Astrocyte (in vitro differentiated cells and primary cell): ENCODE measurements around the gene CSGALNACT2. TPM values are rescaled to one million over a fixed set of nuclear protein-coding genes. Genes with fewer than 3 reads are reported as not detected.

Source experiments
- DNase-seq: peaks from one replicate; pipeline ENCODE4 v3.0.0-alpha.2; 2010; ENCODE audit warnings: low read depth
- FAIRE-seq: peaks from 2 replicates; lab custom pipeline; 2011; peaks lifted over from hg19 to GRCh38; lab: Jason Lieb, UNC
- H2AFZ ChIP-seq: 2 replicates; pipeline ENCODE4 v1.6.0; 2012; ENCODE audit warnings: low read depth, low read length, inconsistent platforms
- H3K27ac ChIP-seq: 2 replicates; pipeline ENCODE4 v1.5.1; 2011; ENCODE audit warnings: low read depth, low read length, inconsistent platforms
- H3K27me3 ChIP-seq: 2 replicates; pipeline ENCODE4 v1.6.0; 2011; ENCODE audit warnings: low read length, inconsistent platforms; ENCODE audit not compliant: insufficient read depth
- H3K36me3 ChIP-seq: 2 replicates; pipeline ENCODE4 v1.5.1; 2011; ENCODE audit warnings: low read length, inconsistent platforms; ENCODE audit not compliant: insufficient read depth
- H3K4me1 ChIP-seq: 2 replicates; pipeline ENCODE4 v1.5.1; 2011; ENCODE audit warnings: low read length, inconsistent platforms; ENCODE audit not compliant: insufficient read depth
- H3K4me2 ChIP-seq: 2 replicates; pipeline ENCODE4 v1.6.0; 2012; ENCODE audit warnings: low read length, inconsistent platforms
- H3K4me3 ChIP-seq: 2 replicates; pipeline ENCODE4 v1.5.1; 2011; ENCODE audit warnings: low read depth, mild to moderate bottlenecking, low read length, inconsistent platforms; ENCODE audit not compliant: insufficient read depth
- H3K79me2 ChIP-seq: 2 replicates; pipeline ENCODE4 v1.6.0; 2012; ENCODE audit warnings: mild to moderate bottlenecking, low read length, inconsistent platforms; ENCODE audit not compliant: insufficient read depth
- H3K9ac ChIP-seq: 2 replicates; pipeline ENCODE4 v1.6.0; 2012; ENCODE audit warnings: mild to moderate bottlenecking, low read length, inconsistent platforms
- H3K9me3 ChIP-seq: 2 replicates; pipeline ENCODE4 v1.5.1; 2012; ENCODE audit warnings: low read depth, mild to moderate bottlenecking, low read length, inconsistent platforms; ENCODE audit not compliant: insufficient read depth
- H4K20me1 ChIP-seq: 2 replicates; pipeline ENCODE4 v1.6.0; 2012; ENCODE audit warnings: low read length, inconsistent platforms; ENCODE audit not compliant: insufficient read depth
- H3K27ac Mint-ChIP-seq: one replicate; pipeline ENCODE4 v1.8.0; 2021; ENCODE audit warnings: mild to moderate bottlenecking, mixed read lengths; ENCODE audit not compliant: unreplicated experiment
- H3K27me3 Mint-ChIP-seq: one replicate; pipeline ENCODE4 v1.8.0; 2021; ENCODE audit warnings: low read depth, mixed read lengths; ENCODE audit not compliant: unreplicated experiment
- H3K36me3 Mint-ChIP-seq: one replicate; pipeline ENCODE4 v1.8.0; 2021; ENCODE audit warnings: low read depth, mixed read lengths; ENCODE audit not compliant: unreplicated experiment
- H3K4me1 Mint-ChIP-seq: one replicate; pipeline ENCODE4 v1.8.0; 2021; ENCODE audit warnings: low read depth, mixed read lengths; ENCODE audit not compliant: unreplicated experiment
- H3K4me3 Mint-ChIP-seq: one replicate; pipeline ENCODE4 v1.8.0; 2021; ENCODE audit warnings: mild to moderate bottlenecking, moderate library complexity, mixed read lengths; ENCODE audit not compliant: unreplicated experiment
- H3K9me3 Mint-ChIP-seq: one replicate; pipeline ENCODE4 v1.8.0; 2021; ENCODE audit warnings: mild to moderate bottlenecking, mixed read lengths; ENCODE audit not compliant: unreplicated experiment
- CTCF ChIP-seq: IDR thresholded peaks from 2 replicates; pipeline ENCODE4 v1.5.1; 2011; ENCODE audit warnings: low read depth, mild to moderate bottlenecking, inconsistent platforms, low read length, moderate library complexity; ENCODE audit not compliant: insufficient read depth
- EZH2 ChIP-seq: IDR thresholded peaks from 2 replicates; pipeline ENCODE4 v1.6.1; 2012; ENCODE audit warnings: mild to moderate bottlenecking, low read length, inconsistent platforms; ENCODE audit not compliant: insufficient read depth
- total RNA-seq: library from RNA; stranded (reverse); gene quantifications from 2 replicates; pipeline ENCODE4 v1.2.1, GENCODE V29; 2021

Gene CSGALNACT2
- total RNA-seq, 1 donor from 2014 or later = 28.5 TPM

DNA sequence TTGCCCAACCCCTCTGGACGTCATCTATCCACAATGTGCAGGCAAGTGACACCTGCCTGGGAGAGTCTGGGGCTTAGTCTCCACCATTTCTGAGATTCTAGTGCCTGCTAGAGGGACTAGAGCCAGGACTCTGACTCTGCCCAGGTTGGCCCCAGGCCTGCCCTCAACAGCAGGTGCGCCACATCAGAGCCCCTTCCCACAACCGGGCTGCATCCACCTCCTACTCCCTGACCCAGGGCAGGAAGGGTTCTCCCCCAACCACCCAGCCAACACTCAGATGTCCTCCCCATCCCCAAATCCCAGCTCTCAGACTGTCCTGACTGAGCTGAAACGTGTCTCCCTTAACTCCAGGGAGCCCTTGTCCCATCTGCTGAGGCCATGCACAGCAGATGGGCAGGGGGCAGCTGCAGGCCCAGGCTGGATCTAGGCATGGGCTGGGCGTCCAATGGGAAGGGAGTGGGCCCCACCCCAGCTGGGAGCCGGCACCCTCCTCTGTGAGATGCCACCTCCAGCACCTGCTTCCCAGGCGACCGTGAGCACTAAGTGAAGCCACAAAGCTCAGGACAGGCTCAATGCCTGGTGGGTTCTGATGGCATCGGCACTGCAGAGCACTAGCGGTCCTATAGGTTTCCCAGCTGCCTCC is 79.4 kb downstream of the CSGALNACT2 start:
- H3K9me3 Mint-ChIP-seq = no peaks in the 10 kb centered on the region
- Histone ChIP-seq H3K27ac (no peak overlapping the region), H3K4me3 (no peak overlapping the region), H2AFZ (no peak overlapping the region), H3K9me3 (no peaks in the 10 kb centered on the region), H4K20me1 (no peaks in the 10 kb centered on the region), H3K9ac (no peak overlapping the region), H3K36me3 (no peaks in the 10 kb centered on the region), H3K27me3 (peaks cover 8% of the 10 kb centered on the region), H3K4me2 (no peak overlapping the region), H3K79me2 (no peaks in the 10 kb centered on the region), H3K4me1 (peaks cover 20% of the 10 kb centered on the region)
- no peak overlapping the region for H3K27ac Mint-ChIP-seq
- no peak overlapping the region for H3K4me3 Mint-ChIP-seq
- peaks cover 42% of the 10 kb centered on the region for H3K27me3 Mint-ChIP-seq
- no peak for TF ChIP-seq CTCF
- no peak for FAIRE-seq
- no peak for DNase-seq
- H3K36me3 Mint-ChIP-seq = no peaks in the 10 kb centered on the region
- H3K4me1 Mint-ChIP-seq = peaks cover 5% of the 10 kb centered on the region

GRCh38 chr10:43218206-43218950 is 80.1 kb downstream of the CSGALNACT2 start:
- H3K9ac ChIP-seq = no peak overlapping the region
- peak overlapping the region; percentile 33 for H3K27ac ChIP-seq
- H3K4me2 ChIP-seq = peak overlapping the region; percentile 39
- no peaks in the 10 kb centered on the region for H3K9me3 Mint-ChIP-seq
- H3K79me2 ChIP-seq = no peaks in the 10 kb centered on the region
- H3K36me3 ChIP-seq = no peaks in the 10 kb centered on the region
- no peak for TF ChIP-seq EZH2
- no peak for TF ChIP-seq CTCF
- peaks cover 42% of the 10 kb centered on the region for H3K27me3 Mint-ChIP-seq
- H3K36me3 Mint-ChIP-seq = no peaks in the 10 kb centered on the region
- H3K27ac Mint-ChIP-seq = no peak overlapping the region
- no peaks in the 10 kb centered on the region for H3K9me3 ChIP-seq
- peaks cover 5% of the 10 kb centered on the region for H3K4me1 Mint-ChIP-seq
- H3K4me1 ChIP-seq = peaks cover 20% of the 10 kb centered on the region
- peak overlapping the region; percentile 10 for H2AFZ ChIP-seq
- peaks cover 8% of the 10 kb centered on the region for H3K27me3 ChIP-seq
- FAIRE-seq (no peak), DNase-seq (peak; percentile 84)
- no peak overlapping the region for H3K4me3 ChIP-seq
- no peak overlapping the region for H3K4me3 Mint-ChIP-seq
- no peaks in the 10 kb centered on the region for H4K20me1 ChIP-seq
